A549 (cell line): ENCODE data around the gene RNF152. TPM values are rescaled to one million over a fixed set of nuclear protein-coding genes. Genes with fewer than 3 reads are reported as not detected.

Experiments used
- ATAC-seq, 2 experiments: fragments of 200-7000 bp in 1 of 2; fragments of >200 bp in 1 of 2; cut with Nextera tagmentation in 1 of 2; cut with Tn5 transposase in 1 of 2; 3 replicates each; pipeline versions ENCODE4 v1.8.0 to v1.9.1; 2018 to 2020; ENCODE audit warnings: mild to moderate bottlenecking in 1 of 2, moderate library complexity in 1 of 2
- CTCF ChIA-PET: fragments of 300-600 bp; sonication (Branson Sonifier 250); formaldehyde crosslinking; extraction: SDS; loops from one replicate; lab custom pipeline; 2021; ENCODE audit warnings: antibody characterized with exemption, inconsistent platforms; lab: Yijun Ruan, JAX
- POLR2A ChIA-PET: fragments of 350-600 bp; formaldehyde crosslinking; extraction: SDS; loops from one replicate; lab custom pipeline; 2021; ENCODE audit warnings: antibody characterized with exemption, inconsistent platforms; lab: Yijun Ruan, JAX
- DNase-seq, 2 experiments: peaks; one replicate each; pipeline versions ENCODE4 v3.0.0 to v3.0.0-alpha.2; 2011 to 2016; ENCODE audit warnings: low read depth in 1 of 2, low spot score in 1 of 2
- FAIRE-seq: peaks from 2 replicates; lab custom pipeline; 2011; peaks lifted over from hg19 to GRCh38; lab: Jason Lieb, UNC
- H3K27ac ChIP-seq, 2 experiments: fragments of >200 bp; sonication (Bioruptor Twin); formaldehyde crosslinking; 3 replicates each; pipeline ENCODE4 v1.5.1; 2016 to 2017
- H3K4me1 ChIP-seq: fragments of >200 bp; sonication (Bioruptor Twin); formaldehyde crosslinking; 3 replicates; pipeline ENCODE4 v1.6.1; 2016
- H3K4me2 ChIP-seq: fragments of >200 bp; sonication (Bioruptor Twin); formaldehyde crosslinking; 3 replicates; pipeline ENCODE4 v1.6.1; 2016
- H3K4me3 ChIP-seq: fragments of >200 bp; sonication (Bioruptor Twin); formaldehyde crosslinking; 3 replicates; pipeline ENCODE4 v1.5.1; 2016
- H3K9me3 ChIP-seq: fragments of >200 bp; sonication (Bioruptor Twin); formaldehyde crosslinking; 3 replicates; pipeline ENCODE4 v1.6.1; 2016
- BCL3 ChIP-seq: fragments of >200 bp; sonication (Bioruptor Twin); formaldehyde crosslinking; IDR thresholded peaks from 3 replicates; pipeline ENCODE4 v1.6.1; 2016
- BHLHE40 ChIP-seq: IDR thresholded peaks from 2 replicates; pipeline ENCODE4 v1.6.1; 2012; ENCODE audit warnings: low read depth, low read length, inconsistent platforms
- CBX8 ChIP-seq: fragments of 200-600 bp; sonication (generic); IDR thresholded peaks from 2 replicates; pipeline ENCODE4 v1.6.1; 2016
- CEBPB ChIP-seq, 2 experiments: fragments of >200 bp in 1 of 2; sonication (Bioruptor Twin) in 1 of 2; formaldehyde crosslinking in 1 of 2; IDR thresholded peaks; 2 replicates each; pipeline ENCODE4 v1.6.1; 2012 to 2016
- EHMT2 ChIP-seq: fragments of 200-600 bp; sonication (generic); IDR thresholded peaks from 2 replicates; pipeline ENCODE4 v1.6.1; 2016; ENCODE audit warnings: antibody characterized with exemption, low read depth, mild to moderate bottlenecking, moderate library complexity
- ELK1 ChIP-seq: fragments of 150-350 bp; IDR thresholded peaks from 2 replicates; pipeline ENCODE4 v1.6.1; 2014; ENCODE audit warnings: low read depth, mild to moderate bottlenecking, low read length
- FOSB ChIP-seq: fragments of 250-450 bp; sonication (Bioruptor Pico); IDR thresholded peaks from 2 replicates; pipeline ENCODE4 v1.5.0; 2020; ENCODE audit warnings: mild to moderate bottlenecking, moderate library complexity
- FOSL2 ChIP-seq, 2 experiments: fragments of 450-650 bp in 1 of 2; fragments of >200 bp in 1 of 2; sonication (Bioruptor Twin) in 1 of 2; formaldehyde crosslinking; IDR thresholded peaks; 2 replicates each; pipeline versions ENCODE4 v1.5.0 to v1.6.1; 2016 to 2020; ENCODE audit warnings: mild to moderate bottlenecking in 1 of 2, moderate library complexity in 1 of 2
- GATA3 ChIP-seq: IDR thresholded peaks from 2 replicates; pipeline ENCODE4 v1.6.1; 2012; ENCODE audit warnings: borderline replicate concordance
- HOXA7 ChIP-seq: fragments of 250-450 bp; sonication (Bioruptor Pico); IDR thresholded peaks from 2 replicates; pipeline ENCODE4 v1.5.0; 2020; ENCODE audit warnings: mild to moderate bottlenecking, moderate library complexity
- HOXB13 ChIP-seq: fragments of 250-450 bp; sonication (Bioruptor Pico); IDR thresholded peaks from 2 replicates; pipeline ENCODE4 v1.5.0; 2020; ENCODE audit warnings: low read depth, mild to moderate bottlenecking, moderate library complexity
- JUNB ChIP-seq: fragments of >200 bp; sonication (Bioruptor Twin); formaldehyde crosslinking; IDR thresholded peaks from 2 replicates; pipeline ENCODE4 v1.6.1; 2016
- KDM1A ChIP-seq: fragments of 200-600 bp; sonication (generic); IDR thresholded peaks from 2 replicates; pipeline ENCODE4 v1.6.1; 2016; ENCODE audit warnings: low read depth, mild to moderate bottlenecking
- MAZ ChIP-seq: fragments of 150-350 bp; IDR thresholded peaks from 2 replicates; pipeline ENCODE4 v1.6.1; 2014; ENCODE audit warnings: antibody characterized with exemption, low read depth, low read length, borderline replicate concordance
- NR3C1 ChIP-seq: fragments of >200 bp; sonication (Bioruptor Twin); formaldehyde crosslinking; IDR thresholded peaks from 3 replicates; pipeline ENCODE4 v1.6.1; 2017
- PHF8 ChIP-seq: fragments of 200-600 bp; sonication (generic); IDR thresholded peaks from 2 replicates; pipeline ENCODE4 v1.6.1; 2016; ENCODE audit warnings: low read depth, mild to moderate bottlenecking, antibody characterized with exemption, moderate library complexity, borderline replicate concordance
- POLR2AphosphoS2 ChIP-seq: conservative IDR thresholded peaks from 2 replicates; pipeline ENCODE4 v1.6.1; 2012; ENCODE audit warnings: low read length, improper control_type of control experiment, inconsistent platforms
- RFX5 ChIP-seq: fragments of 450-650 bp; IDR thresholded peaks from 2 replicates; pipeline ENCODE4 v1.7.1; 2014; ENCODE audit warnings: antibody characterized with exemption, mild to moderate bottlenecking, moderate library complexity
- RNF2 ChIP-seq: fragments of 200-600 bp; sonication (generic); IDR thresholded peaks from 2 replicates; pipeline ENCODE4 v1.6.1; 2016; ENCODE audit warnings: low read depth, mild to moderate bottlenecking, antibody characterized with exemption, moderate library complexity, borderline replicate concordance
- ZSCAN20 ChIP-seq: fragments of 250-450 bp; sonication (Bioruptor Pico); IDR thresholded peaks from 2 replicates; pipeline ENCODE4 v1.8.0; 2022; ENCODE audit warnings: mild to moderate bottlenecking, moderate library complexity
- WGBS: methylation state at CpG from one replicate; pipeline ENCODE4 v1.1.6; 2017; ENCODE audit errors: missing lambda C conversion rate; 5-methylcytosine and 5-hydroxymethylcytosine counted together
- polyA plus RNA-seq, 4 experiments: library from polyadenylated mRNA; depleted of rRNA in 3 of 4; stranded (reverse); fragments of >200 nt; fragmentation: RNase III in 1 of 4; extraction: RNeasy Plus Mini Kit Qiagen cat#74134 plus additional on column Dnase treatment in 1 of 4; gene quantifications; 2 replicates in 3 of 4; 3 replicates in 1 of 4; pipeline ENCODE4 v1.2.3, GENCODE V29; 2011 to 2017
- TF ChIP-seq, protein P1 (sequence below): IDR thresholded peaks from 2 replicates; pipeline ENCODE4 v1.6.1; 2012
- TF ChIP-seq, protein P2 (sequence below): fragments of 250-450 bp; sonication (Bioruptor Pico); IDR thresholded peaks from 2 replicates; pipeline ENCODE4 v1.5.0; 2021; ENCODE audit warnings: mild to moderate bottlenecking, moderate library complexity, borderline replicate concordance
- TF ChIP-seq, protein P3 (sequence below): IDR thresholded peaks from 2 replicates; pipeline ENCODE4 v1.6.1; 2012; ENCODE audit warnings: low read depth, borderline replicate concordance

The RNF152 gene
- polyA plus RNA-seq, 2 of the 4 experiments (the other 2 are of a cell fraction): 0.12 TPM; not detected in 1

DNA sequence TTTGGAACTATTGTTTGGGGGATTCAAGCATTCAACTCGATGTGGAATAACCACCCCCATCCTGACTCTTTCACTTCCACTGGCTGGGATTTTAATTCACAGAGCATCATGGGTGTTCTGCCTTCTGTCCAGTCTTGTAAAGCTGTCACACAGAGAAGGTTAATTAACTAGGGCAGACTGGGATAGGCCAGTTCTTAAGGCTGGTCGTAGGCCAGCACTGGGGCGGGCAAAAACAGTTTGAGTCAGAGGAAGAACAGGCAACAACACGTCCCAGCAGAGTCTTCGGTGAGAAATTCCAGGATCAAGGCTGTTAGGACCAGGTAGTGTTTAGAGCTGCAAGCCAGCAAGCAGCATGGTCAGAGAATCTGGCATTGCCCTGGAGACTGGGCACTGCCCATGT, 4.0 kb upstream of the RNF152 start:
- Histone ChIP-seq H3K4me2 (no peak overlapping the region), H3K9me3 (no peaks in the 10 kb centered on the region), H3K4me3 (no peak overlapping the region), H3K27ac (no peak overlapping the region), H3K4me1 (0 out of 3 replicates have a peak, but pooled peaks cover 3% of the 10 kb centered on the region)
- ChIA-PET POLR2A (no interaction called here), CTCF (no interaction called here)
- ATAC-seq (no peak), DNase-seq (no peak), FAIRE-seq (no peak)
- 59% methylated on average over 5 of the region's 5 CpGs for WGBS
- no peak for TF ChIP-seq GATA3
- TF ChIP-seq, protein P1, sequence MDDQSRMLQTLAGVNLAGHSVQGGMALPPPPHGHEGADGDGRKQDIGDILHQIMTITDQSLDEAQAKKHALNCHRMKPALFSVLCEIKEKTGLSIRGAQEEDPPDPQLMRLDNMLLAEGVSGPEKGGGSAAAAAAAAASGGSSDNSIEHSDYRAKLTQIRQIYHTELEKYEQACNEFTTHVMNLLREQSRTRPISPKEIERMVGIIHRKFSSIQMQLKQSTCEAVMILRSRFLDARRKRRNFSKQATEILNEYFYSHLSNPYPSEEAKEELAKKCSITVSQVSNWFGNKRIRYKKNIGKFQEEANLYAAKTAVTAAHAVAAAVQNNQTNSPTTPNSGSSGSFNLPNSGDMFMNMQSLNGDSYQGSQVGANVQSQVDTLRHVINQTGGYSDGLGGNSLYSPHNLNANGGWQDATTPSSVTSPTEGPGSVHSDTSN: no peak
- TF ChIP-seq KDM1A: no peak
- TF ChIP-seq, protein P2, sequence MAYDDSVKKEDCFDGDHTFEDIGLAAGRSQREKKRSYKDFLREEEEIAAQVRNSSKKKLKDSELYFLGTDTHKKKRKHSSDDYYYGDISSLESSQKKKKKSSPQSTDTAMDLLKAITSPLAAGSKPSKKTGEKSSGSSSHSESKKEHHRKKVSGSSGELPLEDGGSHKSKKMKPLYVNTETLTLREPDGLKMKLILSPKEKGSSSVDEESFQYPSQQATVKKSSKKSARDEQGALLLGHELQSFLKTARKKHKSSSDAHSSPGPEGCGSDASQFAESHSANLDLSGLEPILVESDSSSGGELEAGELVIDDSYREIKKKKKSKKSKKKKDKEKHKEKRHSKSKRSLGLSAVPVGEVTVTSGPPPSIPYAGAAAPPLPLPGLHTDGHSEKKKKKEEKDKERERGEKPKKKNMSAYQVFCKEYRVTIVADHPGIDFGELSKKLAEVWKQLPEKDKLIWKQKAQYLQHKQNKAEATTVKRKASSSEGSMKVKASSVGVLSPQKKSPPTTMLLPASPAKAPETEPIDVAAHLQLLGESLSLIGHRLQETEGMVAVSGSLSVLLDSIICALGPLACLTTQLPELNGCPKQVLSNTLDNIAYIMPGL (CRISPR knock-in tag): no peak
- no peak for TF ChIP-seq POLR2AphosphoS2
- TF ChIP-seq PHF8: no peak
- no peak for TF ChIP-seq CEBPB (IDR thresholded peaks at IDR 0.05)
- TF ChIP-seq ELK1: no peak
- no peak for TF ChIP-seq EHMT2
- TF ChIP-seq FOSL2 (IDR thresholded peaks at IDR 0.05): no peak
- no peak for TF ChIP-seq FOSL2 (CRISPR knock-in tag; IDR thresholded peaks at IDR 0.05)
- TF ChIP-seq BCL3: no peak
- no peak for TF ChIP-seq MAZ
- TF ChIP-seq FOSB: no peak
- TF ChIP-seq JUNB: no peak

DNA sequence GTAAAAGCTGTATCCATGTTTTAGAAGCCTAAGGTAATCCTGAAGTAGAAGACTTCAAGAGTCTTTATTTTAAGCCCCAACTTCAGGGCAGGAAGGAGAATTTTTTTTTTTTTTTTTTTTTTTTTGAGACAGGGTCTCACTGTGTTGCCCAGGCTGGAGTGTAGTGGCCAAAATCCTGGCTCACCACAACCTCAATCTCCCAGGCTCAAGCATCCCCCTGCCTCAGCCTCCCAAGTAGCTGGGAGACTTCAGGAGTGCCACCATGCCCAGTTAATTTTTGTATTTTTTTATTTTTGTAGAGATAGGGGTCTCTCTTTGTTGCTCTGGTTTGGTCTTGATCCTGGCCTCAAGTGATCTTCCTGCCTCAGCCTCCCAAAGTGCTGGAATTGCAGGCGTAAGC, 3.3 kb upstream of the RNF152 start:
- Histone ChIP-seq H3K27ac (no peak overlapping the region), H3K9me3 (no peaks in the 10 kb centered on the region), H3K4me1 (0 out of 3 replicates have a peak, but pooled peaks cover 3% of the 10 kb centered on the region)
- no peak for FAIRE-seq
- TF ChIP-seq ELK1 (no peak), BHLHE40 (no peak), HOXB13 (CRISPR knock-in tag) (no peak), HOXA7 (CRISPR knock-in tag) (no peak), ZSCAN20 (CRISPR knock-in tag) (no peak), CBX8 (no peak), RNF2 (no peak), PHF8 (no peak), POLR2AphosphoS2 (no peak), NR3C1 (no peak), FOSB (no peak), RFX5 (no peak)
- TF ChIP-seq, protein P3, sequence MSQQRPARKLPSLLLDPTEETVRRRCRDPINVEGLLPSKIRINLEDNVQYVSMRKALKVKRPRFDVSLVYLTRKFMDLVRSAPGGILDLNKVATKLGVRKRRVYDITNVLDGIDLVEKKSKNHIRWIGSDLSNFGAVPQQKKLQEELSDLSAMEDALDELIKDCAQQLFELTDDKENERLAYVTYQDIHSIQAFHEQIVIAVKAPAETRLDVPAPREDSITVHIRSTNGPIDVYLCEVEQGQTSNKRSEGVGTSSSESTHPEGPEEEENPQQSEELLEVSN: no peak
- TF ChIP-seq, all 56 proteins: peak for 0
- 89% methylated on average over 1 of the region's 1 CpG for WGBS
- DNase-seq (no peak), ATAC-seq (no peak)
- Histone ChIP-seq H3K4me3 (no peak overlapping the region), H3K4me2 (no peak overlapping the region)
- POLR2A ChIA-PET: no interaction called here
- CTCF ChIA-PET: no interaction called here
